C4-2B (cell line): ENCODE data around the gene CHST13.

Experiments used
- CTCF ChIP-seq: fragments of 450-650 bp; conservative IDR thresholded peaks from 2 replicates; pipeline ENCODE4 v1.5.1; 2017; ENCODE audit warnings: mild to moderate bottlenecking
- ZFX ChIP-seq: fragments of 450-650 bp; IDR thresholded peaks from 2 replicates; pipeline ENCODE4 v1.6.1; 2017

DNA sequence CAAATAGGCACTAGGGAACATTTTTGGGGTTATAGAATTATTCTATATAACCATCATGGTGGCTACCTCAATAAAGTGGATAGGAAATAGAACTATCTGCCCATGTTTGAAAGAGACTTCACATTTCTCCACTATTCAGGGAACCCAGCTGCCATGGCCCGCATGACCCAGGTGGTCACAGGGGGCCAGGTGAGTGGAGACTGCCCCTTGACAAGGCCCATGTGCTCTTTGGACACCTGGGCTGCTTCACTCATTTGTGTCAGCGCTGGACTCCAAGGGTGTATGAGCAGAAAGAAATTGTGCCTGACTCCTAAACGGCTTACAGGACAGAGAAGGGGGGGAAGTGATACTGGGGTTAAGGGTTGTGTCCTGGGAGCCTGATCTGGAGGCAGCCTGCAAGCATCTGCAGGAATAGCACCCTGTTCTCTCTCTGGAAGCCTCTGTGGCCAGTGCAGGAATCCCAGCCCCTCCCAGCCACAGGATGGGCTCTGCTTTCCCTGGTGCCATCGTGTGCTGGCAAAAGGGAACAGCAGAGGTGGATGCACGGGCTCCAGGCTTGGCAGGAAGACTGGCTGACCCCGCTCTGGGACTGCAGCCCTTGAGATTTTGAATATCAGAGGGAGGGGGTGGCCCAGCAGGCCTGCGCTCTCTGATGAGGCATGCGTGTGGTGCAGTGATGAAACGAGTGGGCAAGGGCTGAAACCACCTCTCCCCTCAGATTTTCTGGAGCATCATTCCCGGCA lies 43.9 kb downstream of the CHST13 start:
- TF ChIP-seq CTCF (no peak; the same call in 1 of the 2 replicates), ZFX (no peak)
